H1 (cell line): Measurements from ENCODE around the gene APOL3.

Experiments
- BCL11A ChIP-seq, 2 experiments: IDR thresholded peaks; one replicate each; pipeline ENCODE4 v1.6.1; 2011; ENCODE audit warnings: low read depth in 2 of 2, low read length in 2 of 2, mild to moderate bottlenecking in 2 of 2
- EGR1 ChIP-seq: IDR thresholded peaks from 2 replicates; pipeline ENCODE4 v1.6.1; 2011; ENCODE audit warnings: low read depth, low read length, borderline replicate concordance
- EZH2 ChIP-seq: fragments of 200-600 bp; sonication (generic); IDR thresholded peaks from 2 replicates; pipeline ENCODE4 v1.7.1; 2012; ENCODE audit warnings: low read depth, mild to moderate bottlenecking, moderate library complexity, low read length, inconsistent platforms; ENCODE audit not compliant: severe bottlenecking
- HDAC6 ChIP-seq: IDR thresholded peaks from one replicate; pipeline ENCODE4 v1.7.1; 2012; ENCODE audit warnings: low read depth, mild to moderate bottlenecking, inconsistent platforms, low read length, moderate library complexity
- KDM1A ChIP-seq: fragments of 200-600, 300-600 bp; sonication (generic); IDR thresholded peaks from 2 replicates; pipeline ENCODE4 v1.7.1; 2016; ENCODE audit warnings: mild to moderate bottlenecking, low read length, borderline replicate concordance
- POLR2A ChIP-seq, 2 experiments: IDR thresholded peaks; 1 replicate in 1 of 2; 2 replicates in 1 of 2; pipeline ENCODE4 v1.6.1; 2011; ENCODE audit warnings: low read depth in 2 of 2, low read length in 2 of 2, mild to moderate bottlenecking in 2 of 2; ENCODE audit errors: control extremely low read depth in 1 of 2
- POLR2AphosphoS5 ChIP-seq: IDR thresholded peaks from 2 replicates; pipeline ENCODE4 v1.6.1; 2011; ENCODE audit warnings: low read depth, low read length
- TCF12 ChIP-seq: IDR thresholded peaks from 2 replicates; pipeline ENCODE4 v1.6.1; 2011; ENCODE audit warnings: low read depth, mild to moderate bottlenecking, low read length
- TF ChIP-seq, protein P1 (sequence below), 3 experiments: IDR thresholded peaks; 1 replicate in 2 of 3; 2 replicates in 1 of 3; pipeline versions ENCODE4 v1.5.1 to v1.6.1; 2011; ENCODE audit warnings: low read length in 3 of 3, mild to moderate bottlenecking in 3 of 3, inconsistent platforms in 2 of 3, low read depth in 1 of 3, moderate library complexity in 1 of 3; ENCODE audit not compliant: insufficient read depth in 1 of 3; ENCODE audit errors: control extremely low read depth in 1 of 3

- TF ChIP-seq BCL11A (IDR thresholded peaks at IDR 0.05; ENCODE audit: low read depth in 2 of 2, low read length in 2 of 2): no peak
- TF ChIP-seq HDAC6: no peak
- no peak for TF ChIP-seq EGR1
- no peak for TF ChIP-seq EZH2
- no peak for TF ChIP-seq KDM1A
- TF ChIP-seq, protein P1, sequence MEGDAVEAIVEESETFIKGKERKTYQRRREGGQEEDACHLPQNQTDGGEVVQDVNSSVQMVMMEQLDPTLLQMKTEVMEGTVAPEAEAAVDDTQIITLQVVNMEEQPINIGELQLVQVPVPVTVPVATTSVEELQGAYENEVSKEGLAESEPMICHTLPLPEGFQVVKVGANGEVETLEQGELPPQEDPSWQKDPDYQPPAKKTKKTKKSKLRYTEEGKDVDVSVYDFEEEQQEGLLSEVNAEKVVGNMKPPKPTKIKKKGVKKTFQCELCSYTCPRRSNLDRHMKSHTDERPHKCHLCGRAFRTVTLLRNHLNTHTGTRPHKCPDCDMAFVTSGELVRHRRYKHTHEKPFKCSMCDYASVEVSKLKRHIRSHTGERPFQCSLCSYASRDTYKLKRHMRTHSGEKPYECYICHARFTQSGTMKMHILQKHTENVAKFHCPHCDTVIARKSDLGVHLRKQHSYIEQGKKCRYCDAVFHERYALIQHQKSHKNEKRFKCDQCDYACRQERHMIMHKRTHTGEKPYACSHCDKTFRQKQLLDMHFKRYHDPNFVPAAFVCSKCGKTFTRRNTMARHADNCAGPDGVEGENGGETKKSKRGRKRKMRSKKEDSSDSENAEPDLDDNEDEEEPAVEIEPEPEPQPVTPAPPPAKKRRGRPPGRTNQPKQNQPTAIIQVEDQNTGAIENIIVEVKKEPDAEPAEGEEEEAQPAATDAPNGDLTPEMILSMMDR (IDR thresholded peaks at IDR 0.05; ENCODE audit: control extremely low read depth in 1 of 3, insufficient read depth in 1 of 3, low read depth in 1 of 3, low read length in 3 of 3): no peak
- TF ChIP-seq TCF12: no peak
- TF ChIP-seq POLR2A (IDR thresholded peaks at IDR 0.05; ENCODE audit: control extremely low read depth in 1 of 2, low read depth in 2 of 2, low read length in 2 of 2): no peak
- TF ChIP-seq POLR2AphosphoS5: no peak
Measured at GRCh38 chr22:36201630-36202319, 41.2 kb upstream of the APOL3 start, which contains the start of gene APOL4.
